Keratinocyte (primary cell): ENCODE results near the gene GPR171. TPM values are rescaled to one million over a fixed set of nuclear protein-coding genes. Genes with fewer than 3 reads are reported as not detected.

Experiments
- DNase-seq: peaks from one replicate; pipeline ENCODE4 v3.0.0-alpha.2; 2011; ENCODE audit warnings: low read depth, missing footprints, low spot score
- FAIRE-seq: peaks from 2 replicates; lab custom pipeline; 2011; peaks lifted over from hg19 to GRCh38; lab: Jason Lieb, UNC
- H2AFZ ChIP-seq: 2 replicates; pipeline ENCODE4 v1.6.0; 2012; ENCODE audit warnings: low read length, control low read depth, inconsistent platforms; ENCODE audit not compliant: control insufficient read depth
- H3K27ac ChIP-seq: 2 replicates; pipeline ENCODE4 v1.5.1; 2011; ENCODE audit warnings: low read length; ENCODE audit not compliant: control insufficient read depth, insufficient read depth
- H3K27me3 ChIP-seq: 3 replicates; pipeline ENCODE4 v1.6.0; 2011; ENCODE audit warnings: low read length; ENCODE audit not compliant: control insufficient read depth, insufficient read depth; ENCODE audit errors: extremely low read depth
- H3K36me3 ChIP-seq, 2 experiments: 2 replicates in 1 of 2; 3 replicates in 1 of 2; pipeline ENCODE4 v1.5.1; 2011; ENCODE audit warnings: low read length in 2 of 2, mild to moderate bottlenecking in 1 of 2; ENCODE audit not compliant: control insufficient read depth in 2 of 2, insufficient read depth in 2 of 2; ENCODE audit errors: extremely low read depth in 1 of 2
- H3K4me1 ChIP-seq: 3 replicates; pipeline ENCODE4 v1.5.1; 2011; ENCODE audit warnings: low read length; ENCODE audit not compliant: control insufficient read depth, insufficient read depth; ENCODE audit errors: extremely low read depth
- H3K4me2 ChIP-seq: 3 replicates; pipeline ENCODE4 v1.6.0; 2011; ENCODE audit warnings: low read depth, low read length; ENCODE audit not compliant: control insufficient read depth, insufficient read depth; ENCODE audit errors: extremely low read depth
- H3K4me3 ChIP-seq, 3 experiments: fragments of 200-600 bp in 1 of 3; sonication (generic) in 1 of 3; 2 replicates in 2 of 3; 3 replicates in 1 of 3; pipeline ENCODE4 v1.5.1; 2011 to 2016; ENCODE audit warnings: low read length in 3 of 3, mild to moderate bottlenecking in 3 of 3, control low read depth in 2 of 3, inconsistent platforms in 1 of 3, low read depth in 1 of 3, mixed read lengths in 1 of 3, mixed run types in 1 of 3, moderate library complexity in 1 of 3; ENCODE audit not compliant: control insufficient read depth in 2 of 3, insufficient read depth in 2 of 3; ENCODE audit errors: extremely low read depth in 1 of 3
- H3K79me2 ChIP-seq: 2 replicates; pipeline ENCODE4 v1.6.0; 2012; ENCODE audit warnings: low read length; ENCODE audit not compliant: control insufficient read depth, insufficient read depth
- H3K9ac ChIP-seq: 3 replicates; pipeline ENCODE4 v1.6.0; 2011; ENCODE audit warnings: low read length; ENCODE audit not compliant: control insufficient read depth, insufficient read depth; ENCODE audit errors: extremely low read depth
- H3K9me1 ChIP-seq: 3 replicates; pipeline ENCODE4 v1.6.0; 2011; ENCODE audit warnings: low read length; ENCODE audit not compliant: control insufficient read depth, insufficient read depth; ENCODE audit errors: extremely low read depth
- H3K9me3 ChIP-seq: 2 replicates; pipeline ENCODE4 v1.5.1; 2012; ENCODE audit warnings: low read depth, low read length; ENCODE audit not compliant: control insufficient read depth
- H4K20me1 ChIP-seq: 3 replicates; pipeline ENCODE4 v1.6.0; 2011; ENCODE audit warnings: low read length; ENCODE audit not compliant: control insufficient read depth, insufficient read depth; ENCODE audit errors: extremely low read depth
- EZH2 ChIP-seq: IDR thresholded peaks from one replicate; pipeline ENCODE4 v1.6.1; 2012; ENCODE audit warnings: inconsistent platforms, mild to moderate bottlenecking, low read length, moderate library complexity
- dilution Hi-C: fragments of 300-500 bp; cut with MboI; formaldehyde crosslinking; loops from one replicate; pipeline ENCODE4 v1.7.0; 2020; ENCODE audit warnings: low sequenced_read_pairs; ENCODE audit not compliant: extremely low pct_ligation_motif_present
- polyA plus RNA-seq, 5 experiments: library from polyadenylated mRNA; depleted of rRNA in 3 of 5; stranded (reverse) in 3 of 5; stranded (forward) in 1 of 5; unstranded in 1 of 5; fragments of >200 nt; gene quantifications; 1 replicate in 1 of 5; 2 replicates in 3 of 5; 3 replicates in 1 of 5; pipeline versions ENCODE4 v1.2.1 to v1.2.3, GENCODE V29; 2011 to 2012; ENCODE audit warnings: missing spikeins in 2 of 5, low read depth in 1 of 5, low replicate concordance in 1 of 5
- TF ChIP-seq, protein P1 (sequence below), 3 experiments: IDR thresholded peaks in 1 of 3; conservative IDR thresholded peaks in 1 of 3; optimal IDR thresholded peaks in 1 of 3; 2 replicates in 2 of 3; 3 replicates in 1 of 3; pipeline versions ENCODE3 to v1.5.1; 2011; ENCODE audit warnings: low read length in 3 of 3, mild to moderate bottlenecking in 3 of 3, moderate library complexity in 2 of 3, control low read depth in 1 of 3, inconsistent platforms in 1 of 3; ENCODE audit not compliant: insufficient read depth in 2 of 3; ENCODE audit errors: extremely low read depth in 1 of 3

GPR171 gene
- polyA plus RNA-seq, 1 donor (not counting 4 experiments of a cell fraction or from before 2014, with no cell fraction given), result not detected

DNA sequence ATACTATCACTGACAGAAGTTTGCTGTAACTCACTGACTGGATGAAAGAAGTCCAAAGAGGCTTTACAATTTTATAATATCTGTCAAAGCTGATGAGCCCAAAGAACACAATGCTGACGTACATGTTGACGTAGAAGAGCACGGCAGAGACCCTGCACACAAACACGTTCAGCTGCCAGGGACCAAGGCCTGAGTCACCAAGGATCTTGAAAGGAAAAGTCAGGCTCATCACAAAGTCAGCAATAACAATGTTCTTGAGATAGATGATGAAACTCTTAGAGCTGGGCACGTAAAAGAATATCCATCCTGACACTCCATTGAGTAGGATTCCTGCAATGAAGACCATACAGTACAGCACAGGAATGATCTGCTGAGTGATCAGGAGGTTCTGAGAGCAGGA is 10.9 kb upstream of the GPR171 start:
- dilution Hi-C loops, result no loop called here
- Histone ChIP-seq H2AFZ (no peak overlapping the region), H3K4me1 (peaks cover 3% of the 10 kb centered on the region)

DNA sequence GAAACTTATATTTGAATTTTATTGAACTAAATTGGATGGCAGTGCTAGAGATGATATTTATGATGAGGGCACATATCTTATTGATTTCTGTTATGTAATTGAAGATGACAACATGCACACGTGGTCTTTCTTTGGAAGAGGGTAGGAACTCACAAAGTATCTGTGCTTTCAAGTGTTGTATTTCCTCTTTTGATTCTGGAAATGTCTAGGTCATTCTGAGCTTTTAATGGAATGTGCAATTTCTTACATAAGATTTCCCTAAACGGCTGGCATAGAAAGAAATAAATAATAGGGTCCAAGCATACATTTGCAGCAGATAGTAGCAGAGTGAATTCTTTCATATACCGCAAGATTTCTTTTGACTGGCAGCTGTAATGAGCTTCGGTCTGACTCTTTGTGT is 10.1 kb upstream of the GPR171 start:
- FAIRE-seq (no peak), DNase-seq (no peak)
- Histone ChIP-seq H3K4me2 (no peak overlapping the region), H3K27me3 (no peaks in the 10 kb centered on the region), H2AFZ (no peak overlapping the region), H3K4me3 (no peak overlapping the region), H3K36me3 (no peaks in the 10 kb centered on the region), H4K20me1 (no peaks in the 10 kb centered on the region), H3K9me1 (no peaks in the 10 kb centered on the region), H3K9me3 (no peaks in the 10 kb centered on the region), H3K4me1 (no peaks in the 10 kb centered on the region), H3K27ac (no peak overlapping the region), H3K9ac (no peak overlapping the region), H3K79me2 (no peaks in the 10 kb centered on the region)
- dilution Hi-C loops, result no loop called here
- TF ChIP-seq EZH2, result no peak
- TF ChIP-seq, protein P1, sequence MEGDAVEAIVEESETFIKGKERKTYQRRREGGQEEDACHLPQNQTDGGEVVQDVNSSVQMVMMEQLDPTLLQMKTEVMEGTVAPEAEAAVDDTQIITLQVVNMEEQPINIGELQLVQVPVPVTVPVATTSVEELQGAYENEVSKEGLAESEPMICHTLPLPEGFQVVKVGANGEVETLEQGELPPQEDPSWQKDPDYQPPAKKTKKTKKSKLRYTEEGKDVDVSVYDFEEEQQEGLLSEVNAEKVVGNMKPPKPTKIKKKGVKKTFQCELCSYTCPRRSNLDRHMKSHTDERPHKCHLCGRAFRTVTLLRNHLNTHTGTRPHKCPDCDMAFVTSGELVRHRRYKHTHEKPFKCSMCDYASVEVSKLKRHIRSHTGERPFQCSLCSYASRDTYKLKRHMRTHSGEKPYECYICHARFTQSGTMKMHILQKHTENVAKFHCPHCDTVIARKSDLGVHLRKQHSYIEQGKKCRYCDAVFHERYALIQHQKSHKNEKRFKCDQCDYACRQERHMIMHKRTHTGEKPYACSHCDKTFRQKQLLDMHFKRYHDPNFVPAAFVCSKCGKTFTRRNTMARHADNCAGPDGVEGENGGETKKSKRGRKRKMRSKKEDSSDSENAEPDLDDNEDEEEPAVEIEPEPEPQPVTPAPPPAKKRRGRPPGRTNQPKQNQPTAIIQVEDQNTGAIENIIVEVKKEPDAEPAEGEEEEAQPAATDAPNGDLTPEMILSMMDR (optimal IDR thresholded peaks at IDR 0.05 in 1 of 3, IDR thresholded peaks at IDR 0.05 in 1 of 3, conservative IDR thresholded peaks at IDR 0.05 in 1 of 3; ENCODE audit: extremely low read depth in 1 of 3, insufficient read depth in 2 of 3, low read length in 3 of 3), result no peak

More for the DNA sequence above, 10.9 kb upstream of the GPR171 start:
- FAIRE-seq (no peak), DNase-seq (no peak)
- H4K20me1 ChIP-seq, result no peaks in the 10 kb centered on the region
- H3K4me3 ChIP-seq, result no peak overlapping the region
- H3K79me2 ChIP-seq, result no peaks in the 10 kb centered on the region
- H3K9me3 ChIP-seq, result no peaks in the 10 kb centered on the region
- H3K9ac ChIP-seq, result no peak overlapping the region
- no peaks in the 10 kb centered on the region for H3K36me3 ChIP-seq
- no peak overlapping the region for H3K4me2 ChIP-seq
- no peak overlapping the region for H3K27ac ChIP-seq
- H3K27me3 ChIP-seq, result no peaks in the 10 kb centered on the region
- H3K9me1 ChIP-seq, result no peaks in the 10 kb centered on the region
- TF ChIP-seq EZH2, result no peak
- TF ChIP-seq, protein P1 (optimal IDR thresholded peaks at IDR 0.05 in 1 of 3, IDR thresholded peaks at IDR 0.05 in 1 of 3, conservative IDR thresholded peaks at IDR 0.05 in 1 of 3; ENCODE audit: extremely low read depth in 1 of 3, insufficient read depth in 2 of 3, low read length in 3 of 3), result no peak
